Measurements from ENCODE around the gene JAM3.

DNA sequence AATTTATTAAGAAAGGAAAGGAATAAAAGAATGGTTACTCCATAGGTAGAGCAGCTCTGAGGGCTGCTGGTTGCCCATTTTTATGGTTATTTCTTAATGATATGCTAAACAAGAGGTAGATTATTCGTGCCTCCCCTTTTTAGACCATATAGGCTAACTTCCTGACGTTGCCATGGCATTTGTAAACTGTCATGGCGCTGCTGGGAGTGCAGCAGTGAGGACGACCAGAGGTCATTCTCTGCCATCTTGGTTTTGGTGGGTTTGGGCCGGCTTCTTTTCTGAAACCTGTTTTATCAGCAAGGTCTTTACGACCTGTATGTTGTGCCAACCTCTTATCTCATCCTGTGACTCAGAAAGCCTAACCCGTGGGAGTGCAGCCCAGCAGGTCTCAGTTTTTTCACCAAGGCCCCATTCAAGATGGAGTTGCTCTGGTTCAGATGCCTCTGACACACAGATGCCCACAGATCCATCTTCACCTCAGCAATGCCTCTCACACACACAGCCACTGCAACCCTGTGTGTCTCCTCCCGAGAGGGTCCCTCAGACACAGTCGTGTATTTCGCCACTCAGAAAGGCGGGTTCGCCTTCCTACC, 16.4 kb upstream of the JAM3 start:
- TF ChIP-seq, protein P1, sequence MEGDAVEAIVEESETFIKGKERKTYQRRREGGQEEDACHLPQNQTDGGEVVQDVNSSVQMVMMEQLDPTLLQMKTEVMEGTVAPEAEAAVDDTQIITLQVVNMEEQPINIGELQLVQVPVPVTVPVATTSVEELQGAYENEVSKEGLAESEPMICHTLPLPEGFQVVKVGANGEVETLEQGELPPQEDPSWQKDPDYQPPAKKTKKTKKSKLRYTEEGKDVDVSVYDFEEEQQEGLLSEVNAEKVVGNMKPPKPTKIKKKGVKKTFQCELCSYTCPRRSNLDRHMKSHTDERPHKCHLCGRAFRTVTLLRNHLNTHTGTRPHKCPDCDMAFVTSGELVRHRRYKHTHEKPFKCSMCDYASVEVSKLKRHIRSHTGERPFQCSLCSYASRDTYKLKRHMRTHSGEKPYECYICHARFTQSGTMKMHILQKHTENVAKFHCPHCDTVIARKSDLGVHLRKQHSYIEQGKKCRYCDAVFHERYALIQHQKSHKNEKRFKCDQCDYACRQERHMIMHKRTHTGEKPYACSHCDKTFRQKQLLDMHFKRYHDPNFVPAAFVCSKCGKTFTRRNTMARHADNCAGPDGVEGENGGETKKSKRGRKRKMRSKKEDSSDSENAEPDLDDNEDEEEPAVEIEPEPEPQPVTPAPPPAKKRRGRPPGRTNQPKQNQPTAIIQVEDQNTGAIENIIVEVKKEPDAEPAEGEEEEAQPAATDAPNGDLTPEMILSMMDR (IDR thresholded peaks at IDR 0.05) = no peak
- TF ChIP-seq POLR2A (IDR thresholded peaks at IDR 0.05) = no peak
